K562 (cell line): ENCODE measurements around the gene VKORC1. TPM values are rescaled to one million over a fixed set of nuclear protein-coding genes. Genes with fewer than 3 reads are reported as not detected.

ENCODE experiments used
- ARID2 ChIP-seq: fragments of 450-650 bp; IDR thresholded peaks from 2 replicates; pipeline ENCODE4 v1.6.1; 2017; ENCODE audit warnings: antibody characterized with exemption, mild to moderate bottlenecking
- MTA3 ChIP-seq: fragments of 450-650 bp; formaldehyde crosslinking; IDR thresholded peaks from 2 replicates; pipeline ENCODE4 v1.6.1; 2017; ENCODE audit warnings: mild to moderate bottlenecking, borderline replicate concordance
- POLR2AphosphoS5 ChIP-seq: IDR thresholded peaks from 2 replicates; pipeline ENCODE4 v1.6.1; 2011; ENCODE audit warnings: mild to moderate bottlenecking, low read depth, low read length, moderate library complexity; ENCODE audit not compliant: control insufficient read depth, insufficient read depth
- RBM34 ChIP-seq: fragments of 200-400 bp; formaldehyde crosslinking; IDR thresholded peaks from 2 replicates; pipeline ENCODE4 v1.6.1; 2018; ENCODE audit warnings: low read length, borderline replicate concordance; ENCODE audit not compliant: insufficient read depth
- TOE1 ChIP-seq, 2 experiments: fragments of 450-650 bp in 1 of 2; sonication (generic) in 1 of 2; formaldehyde crosslinking in 1 of 2; IDR thresholded peaks; 2 replicates each; pipeline versions ENCODE4 v1.7.1 to v1.8.0; 2016 to 2022; ENCODE audit warnings: borderline replicate concordance in 2 of 2, mild to moderate bottlenecking in 2 of 2, antibody characterized with exemption in 1 of 2, inconsistent platforms in 1 of 2, low read depth in 1 of 2, missing genetic modification reagents in 1 of 2, moderate library complexity in 1 of 2
- TRIM28 ChIP-seq: fragments of 450-650 bp; IDR thresholded peaks from 2 replicates; pipeline ENCODE4 v1.6.1; 2017
- ZNF699 ChIP-seq: fragments of 250-450 bp; sonication (Bioruptor Pico); IDR thresholded peaks from 2 replicates; pipeline ENCODE4 v1.8.0; 2021; ENCODE audit warnings: mild to moderate bottlenecking, moderate library complexity; ENCODE audit not compliant: insufficient replicate concordance
- polyA plus RNA-seq, 8 experiments: library from polyadenylated mRNA; depleted of rRNA in 4 of 8; stranded (reverse) in 5 of 8; unstranded in 3 of 8; fragments of >200 nt; fragmentation: Nextera tagmentation in 2 of 8; fragmentation: Illumina TruSeq in 1 of 8; extraction: Ambion mirVana in 2 of 8; extraction: Trizol in 1 of 8; gene quantifications; 2 replicates each; pipeline versions ENCODE4 v1.2.1 to v1.2.3, GENCODE V29; 2011 to 2014; ENCODE audit warnings: inconsistent platforms in 1 of 8, missing spikeins in 1 of 8
- total RNA-seq, 7 experiments: library from RNA; depleted of rRNA in 6 of 7; stranded (reverse); fragments of >200 nt in 6 of 7; fragmentation: Illumina TruSeq in 2 of 7; extraction: Trizol in 2 of 7; gene quantifications; 2 replicates each; pipeline versions ENCODE4 v1.2.1 to v1.2.3, GENCODE V29; 2011 to 2021; ENCODE audit warnings: low replicate concordance in 1 of 7
- TF ChIP-seq, protein P1 (sequence below): sonication (generic); formaldehyde crosslinking; IDR thresholded peaks from 2 replicates; pipeline ENCODE4 v1.8.0; 2023; ENCODE audit warnings: missing genetic modification reagents, mild to moderate bottlenecking, borderline replicate concordance
- TF ChIP-seq, protein P2 (sequence below), 2 experiments: fragments of 450-650 bp in 1 of 2; sonication (generic) in 1 of 2; formaldehyde crosslinking; conservative IDR thresholded peaks; 2 replicates each; pipeline versions ENCODE4 v1.4.0 to v1.8.1; 2020 to 2022; ENCODE audit warnings: mild to moderate bottlenecking in 1 of 2, missing genetic modification reagents in 1 of 2
- TF ChIP-seq, protein P3 (sequence below): sonication (generic); formaldehyde crosslinking; IDR thresholded peaks from 2 replicates; pipeline ENCODE4 v1.8.1; 2022; ENCODE audit warnings: missing genetic modification reagents
- TF ChIP-seq, protein P4 (sequence below): fragments of 200-800 bp; sonication (Bioruptor generic); IDR thresholded peaks from 2 replicates; pipeline ENCODE4 v1.6.1; 2017; ENCODE audit warnings: missing genetic modification characterization, missing compliant biosample characterization
- TF ChIP-seq, protein P5 (sequence below), 2 experiments: IDR thresholded peaks; 2 replicates each; pipeline ENCODE4 v1.6.1; 2012; ENCODE audit warnings: improper control_type of control experiment in 2 of 2, low read depth in 2 of 2, low read length in 2 of 2, borderline replicate concordance in 1 of 2

The VKORC1 gene
- total and polyA plus RNA-seq, 9 of the 15 experiments (the other 6 are each of a cell fraction or from before 2014, with no cell fraction given): 30.0 to 119 (median 62.1) TPM

DNA sequence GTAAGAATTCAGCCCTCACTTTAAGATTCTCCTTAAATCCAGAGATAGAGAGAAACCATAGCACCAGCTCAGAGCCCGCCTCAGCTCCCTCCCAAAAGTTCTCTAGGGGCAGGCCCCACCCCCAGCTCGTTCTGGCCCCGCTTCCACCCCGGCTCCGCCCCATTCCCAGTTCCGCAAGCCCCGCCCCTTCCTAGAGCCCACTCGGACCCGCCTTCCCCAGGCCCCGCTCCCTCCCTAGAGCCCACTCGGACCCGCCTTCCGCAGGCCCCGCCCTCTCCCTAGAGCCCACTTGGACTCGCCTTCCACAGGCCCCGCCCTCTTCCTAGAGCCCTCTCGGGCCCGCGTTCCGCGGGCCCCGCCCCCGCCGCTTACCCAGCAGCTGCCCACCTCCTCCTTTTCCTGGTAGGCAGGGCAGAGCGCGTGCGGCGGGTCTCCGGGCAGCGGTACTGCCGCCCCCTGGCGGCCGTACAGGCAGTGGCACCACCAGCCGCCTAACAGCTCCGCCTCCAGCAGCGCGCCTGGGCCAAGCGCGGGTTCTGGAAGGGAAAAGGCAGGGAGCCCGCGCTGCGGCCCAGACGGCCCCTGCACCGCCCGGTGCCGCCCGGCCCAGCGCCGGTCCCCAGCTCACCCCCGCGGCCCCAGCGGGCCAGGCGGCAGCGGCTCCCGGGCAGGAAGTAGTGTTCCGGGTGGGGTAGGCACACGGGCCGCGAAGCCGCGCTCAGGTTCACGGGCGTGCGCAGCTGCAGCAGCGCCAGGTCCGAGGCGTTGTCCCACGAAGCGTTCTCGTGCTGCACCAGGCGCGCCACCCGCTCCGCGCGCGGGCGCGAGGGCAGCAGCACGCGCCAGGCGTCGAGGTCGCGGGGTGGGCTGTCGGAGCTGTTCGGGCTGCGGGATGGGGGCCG, 47.8 kb upstream of the VKORC1 start (continued):
- TF ChIP-seq RBM34 (no peak), MTA3 (peak; percentile 92), TOE1 (IDR thresholded peaks at IDR 0.05; ENCODE audit: borderline replicate concordance) (peak; percentile 66; the same call in 1 of the 2 replicates), TOE1 (CRISPR knock-in tag; IDR thresholded peaks at IDR 0.05; ENCODE audit: borderline replicate concordance, low read depth) (no peak), ARID2 (no peak), TRIM28 (no peak; the same call in 1 of the 2 replicates), POLR2AphosphoS5 (no peak), ZNF699 (no peak)
- TF ChIP-seq, protein P1, sequence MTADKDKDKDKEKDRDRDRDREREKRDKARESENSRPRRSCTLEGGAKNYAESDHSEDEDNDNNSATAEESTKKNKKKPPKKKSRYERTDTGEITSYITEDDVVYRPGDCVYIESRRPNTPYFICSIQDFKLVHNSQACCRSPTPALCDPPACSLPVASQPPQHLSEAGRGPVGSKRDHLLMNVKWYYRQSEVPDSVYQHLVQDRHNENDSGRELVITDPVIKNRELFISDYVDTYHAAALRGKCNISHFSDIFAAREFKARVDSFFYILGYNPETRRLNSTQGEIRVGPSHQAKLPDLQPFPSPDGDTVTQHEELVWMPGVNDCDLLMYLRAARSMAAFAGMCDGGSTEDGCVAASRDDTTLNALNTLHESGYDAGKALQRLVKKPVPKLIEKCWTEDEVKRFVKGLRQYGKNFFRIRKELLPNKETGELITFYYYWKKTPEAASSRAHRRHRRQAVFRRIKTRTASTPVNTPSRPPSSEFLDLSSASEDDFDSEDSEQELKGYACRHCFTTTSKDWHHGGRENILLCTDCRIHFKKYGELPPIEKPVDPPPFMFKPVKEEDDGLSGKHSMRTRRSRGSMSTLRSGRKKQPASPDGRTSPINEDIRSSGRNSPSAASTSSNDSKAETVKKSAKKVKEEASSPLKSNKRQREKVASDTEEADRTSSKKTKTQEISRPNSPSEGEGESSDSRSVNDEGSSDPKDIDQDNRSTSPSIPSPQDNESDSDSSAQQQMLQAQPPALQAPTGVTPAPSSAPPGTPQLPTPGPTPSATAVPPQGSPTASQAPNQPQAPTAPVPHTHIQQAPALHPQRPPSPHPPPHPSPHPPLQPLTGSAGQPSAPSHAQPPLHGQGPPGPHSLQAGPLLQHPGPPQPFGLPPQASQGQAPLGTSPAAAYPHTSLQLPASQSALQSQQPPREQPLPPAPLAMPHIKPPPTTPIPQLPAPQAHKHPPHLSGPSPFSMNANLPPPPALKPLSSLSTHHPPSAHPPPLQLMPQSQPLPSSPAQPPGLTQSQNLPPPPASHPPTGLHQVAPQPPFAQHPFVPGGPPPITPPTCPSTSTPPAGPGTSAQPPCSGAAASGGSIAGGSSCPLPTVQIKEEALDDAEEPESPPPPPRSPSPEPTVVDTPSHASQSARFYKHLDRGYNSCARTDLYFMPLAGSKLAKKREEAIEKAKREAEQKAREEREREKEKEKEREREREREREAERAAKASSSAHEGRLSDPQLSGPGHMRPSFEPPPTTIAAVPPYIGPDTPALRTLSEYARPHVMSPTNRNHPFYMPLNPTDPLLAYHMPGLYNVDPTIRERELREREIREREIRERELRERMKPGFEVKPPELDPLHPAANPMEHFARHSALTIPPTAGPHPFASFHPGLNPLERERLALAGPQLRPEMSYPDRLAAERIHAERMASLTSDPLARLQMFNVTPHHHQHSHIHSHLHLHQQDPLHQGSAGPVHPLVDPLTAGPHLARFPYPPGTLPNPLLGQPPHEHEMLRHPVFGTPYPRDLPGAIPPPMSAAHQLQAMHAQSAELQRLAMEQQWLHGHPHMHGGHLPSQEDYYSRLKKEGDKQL: no peak
- TF ChIP-seq, protein P2, sequence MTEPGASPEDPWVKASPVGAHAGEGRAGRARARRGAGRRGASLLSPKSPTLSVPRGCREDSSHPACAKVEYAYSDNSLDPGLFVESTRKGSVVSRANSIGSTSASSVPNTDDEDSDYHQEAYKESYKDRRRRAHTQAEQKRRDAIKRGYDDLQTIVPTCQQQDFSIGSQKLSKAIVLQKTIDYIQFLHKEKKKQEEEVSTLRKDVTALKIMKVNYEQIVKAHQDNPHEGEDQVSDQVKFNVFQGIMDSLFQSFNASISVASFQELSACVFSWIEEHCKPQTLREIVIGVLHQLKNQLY (CRISPR knock-in tag; conservative IDR thresholded peaks at IDR 0.05): no peak
- TF ChIP-seq, protein P3, sequence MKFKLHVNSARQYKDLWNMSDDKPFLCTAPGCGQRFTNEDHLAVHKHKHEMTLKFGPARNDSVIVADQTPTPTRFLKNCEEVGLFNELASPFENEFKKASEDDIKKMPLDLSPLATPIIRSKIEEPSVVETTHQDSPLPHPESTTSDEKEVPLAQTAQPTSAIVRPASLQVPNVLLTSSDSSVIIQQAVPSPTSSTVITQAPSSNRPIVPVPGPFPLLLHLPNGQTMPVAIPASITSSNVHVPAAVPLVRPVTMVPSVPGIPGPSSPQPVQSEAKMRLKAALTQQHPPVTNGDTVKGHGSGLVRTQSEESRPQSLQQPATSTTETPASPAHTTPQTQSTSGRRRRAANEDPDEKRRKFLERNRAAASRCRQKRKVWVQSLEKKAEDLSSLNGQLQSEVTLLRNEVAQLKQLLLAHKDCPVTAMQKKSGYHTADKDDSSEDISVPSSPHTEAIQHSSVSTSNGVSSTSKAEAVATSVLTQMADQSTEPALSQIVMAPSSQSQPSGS: no peak
- TF ChIP-seq, protein P4, sequence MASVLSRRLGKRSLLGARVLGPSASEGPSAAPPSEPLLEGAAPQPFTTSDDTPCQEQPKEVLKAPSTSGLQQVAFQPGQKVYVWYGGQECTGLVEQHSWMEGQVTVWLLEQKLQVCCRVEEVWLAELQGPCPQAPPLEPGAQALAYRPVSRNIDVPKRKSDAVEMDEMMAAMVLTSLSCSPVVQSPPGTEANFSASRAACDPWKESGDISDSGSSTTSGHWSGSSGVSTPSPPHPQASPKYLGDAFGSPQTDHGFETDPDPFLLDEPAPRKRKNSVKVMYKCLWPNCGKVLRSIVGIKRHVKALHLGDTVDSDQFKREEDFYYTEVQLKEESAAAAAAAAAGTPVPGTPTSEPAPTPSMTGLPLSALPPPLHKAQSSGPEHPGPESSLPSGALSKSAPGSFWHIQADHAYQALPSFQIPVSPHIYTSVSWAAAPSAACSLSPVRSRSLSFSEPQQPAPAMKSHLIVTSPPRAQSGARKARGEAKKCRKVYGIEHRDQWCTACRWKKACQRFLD (CRISPR knock-in tag): peak; percentile 40; the same call in 1 of the 2 replicates
- TF ChIP-seq, protein P5, sequence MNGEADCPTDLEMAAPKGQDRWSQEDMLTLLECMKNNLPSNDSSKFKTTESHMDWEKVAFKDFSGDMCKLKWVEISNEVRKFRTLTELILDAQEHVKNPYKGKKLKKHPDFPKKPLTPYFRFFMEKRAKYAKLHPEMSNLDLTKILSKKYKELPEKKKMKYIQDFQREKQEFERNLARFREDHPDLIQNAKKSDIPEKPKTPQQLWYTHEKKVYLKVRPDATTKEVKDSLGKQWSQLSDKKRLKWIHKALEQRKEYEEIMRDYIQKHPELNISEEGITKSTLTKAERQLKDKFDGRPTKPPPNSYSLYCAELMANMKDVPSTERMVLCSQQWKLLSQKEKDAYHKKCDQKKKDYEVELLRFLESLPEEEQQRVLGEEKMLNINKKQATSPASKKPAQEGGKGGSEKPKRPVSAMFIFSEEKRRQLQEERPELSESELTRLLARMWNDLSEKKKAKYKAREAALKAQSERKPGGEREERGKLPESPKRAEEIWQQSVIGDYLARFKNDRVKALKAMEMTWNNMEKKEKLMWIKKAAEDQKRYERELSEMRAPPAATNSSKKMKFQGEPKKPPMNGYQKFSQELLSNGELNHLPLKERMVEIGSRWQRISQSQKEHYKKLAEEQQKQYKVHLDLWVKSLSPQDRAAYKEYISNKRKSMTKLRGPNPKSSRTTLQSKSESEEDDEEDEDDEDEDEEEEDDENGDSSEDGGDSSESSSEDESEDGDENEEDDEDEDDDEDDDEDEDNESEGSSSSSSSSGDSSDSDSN (IDR thresholded peaks at IDR 0.05; ENCODE audit: borderline replicate concordance in 1 of 2, low read depth in 2 of 2, low read length in 2 of 2): 0 out of 4 replicates have a peak, but pooled peaks of 1 of the 2 experiments have one; percentile 35
